Endothelial cell (in vitro differentiated cells): Measurements from ENCODE around the gene LEMD1. TPM values are rescaled to one million over a fixed set of nuclear protein-coding genes. Genes with fewer than 3 reads are reported as not detected.

ENCODE experiments used
- DNase-seq: peaks from one replicate; pipeline ENCODE4 v3.0.0; 2021; ENCODE audit warnings: low spot score
- H3K27ac Mint-ChIP-seq: one replicate; pipeline ENCODE4 v1.8.0; 2021; ENCODE audit warnings: mixed read lengths, inconsistent platforms; ENCODE audit not compliant: unreplicated experiment
- H3K27me3 Mint-ChIP-seq: one replicate; pipeline ENCODE4 v1.8.0; 2021; ENCODE audit warnings: mild to moderate bottlenecking, moderate library complexity, mixed read lengths, inconsistent platforms; ENCODE audit not compliant: unreplicated experiment
- H3K36me3 Mint-ChIP-seq: one replicate; pipeline ENCODE4 v1.8.0; 2021; ENCODE audit warnings: mild to moderate bottlenecking, low read depth, mixed read lengths, inconsistent platforms; ENCODE audit not compliant: unreplicated experiment
- H3K4me1 Mint-ChIP-seq: one replicate; pipeline ENCODE4 v1.8.0; 2021; ENCODE audit warnings: mild to moderate bottlenecking, mixed read lengths, inconsistent platforms; ENCODE audit not compliant: unreplicated experiment
- H3K4me3 Mint-ChIP-seq: one replicate; pipeline ENCODE4 v1.8.0; 2021; ENCODE audit warnings: mild to moderate bottlenecking, mixed read lengths, inconsistent platforms; ENCODE audit not compliant: unreplicated experiment
- H3K9me3 Mint-ChIP-seq: one replicate; pipeline ENCODE4 v1.8.0; 2021; ENCODE audit warnings: mixed read lengths, inconsistent platforms; ENCODE audit not compliant: unreplicated experiment
- CTCF ChIP-seq: fragments of 200-600 bp; sonication (generic); IDR thresholded peaks from one replicate; pipeline ENCODE4 v1.5.0; 2021; ENCODE audit warnings: antibody characterized with exemption; ENCODE audit not compliant: unreplicated experiment
- total RNA-seq: library from RNA; stranded (reverse); fragmentation: NEBNext Ultra II Directional; extraction: Animal tissue kit (Norgen Biotek cat#: 25700); gene quantifications from one replicate; pipeline ENCODE4 v1.2.1, GENCODE V29; 2021; ENCODE audit not compliant: unreplicated experiment

Gene LEMD1
- total RNA-seq, 1 donor from 2014 or later, result 3.0 TPM

- DNase-seq, result no peak
- Mint-ChIP-seq H3K9me3 (no peaks in the 10 kb centered on the region), H3K4me1 (peaks cover under 1% of the 10 kb centered on the region), H3K27me3 (peaks cover 3% of the 10 kb centered on the region), H3K27ac (no peak overlapping the region), H3K4me3 (no peak overlapping the region), H3K36me3 (no peaks in the 10 kb centered on the region)
- TF ChIP-seq CTCF, result no peak
Measured at GRCh38 chr1:205381305-205381704, 40.6 kb downstream of the LEMD1 start.

GRCh38 chr1:205380882-205381281 is 41.0 kb downstream of the LEMD1 start:
- Mint-ChIP-seq H3K4me1 (peaks cover 5% of the 10 kb centered on the region), H3K36me3 (no peaks in the 10 kb centered on the region)

GRCh38 chr1:205379056-205379455 is 42.8 kb downstream of the LEMD1 start:
- no peak for DNase-seq

More at GRCh38 chr1:205380882-205381281, 41.0 kb downstream of the LEMD1 start:
- peaks cover 3% of the 10 kb centered on the region for H3K27me3 Mint-ChIP-seq
- no peaks in the 10 kb centered on the region for H3K9me3 Mint-ChIP-seq
- no peak overlapping the region for H3K27ac Mint-ChIP-seq
- DNase-seq, result no peak
- no peak for TF ChIP-seq CTCF
- H3K4me3 Mint-ChIP-seq, result no peak overlapping the region

GRCh38 chr1:205377355-205377754 is 44.5 kb downstream of the LEMD1 start:
- TF ChIP-seq CTCF, result no peak
- DNase-seq, result no peak
- Mint-ChIP-seq H3K4me3 (no peak overlapping the region), H3K4me1 (peaks cover 18% of the 10 kb centered on the region), H3K27ac (no peak overlapping the region), H3K27me3 (peaks cover 3% of the 10 kb centered on the region), H3K9me3 (no peaks in the 10 kb centered on the region), H3K36me3 (no peaks in the 10 kb centered on the region)

More at GRCh38 chr1:205379056-205379455, 42.8 kb downstream of the LEMD1 start:
- H3K9me3 Mint-ChIP-seq, result no peaks in the 10 kb centered on the region
- no peak overlapping the region for H3K27ac Mint-ChIP-seq
- no peak for TF ChIP-seq CTCF
- no peaks in the 10 kb centered on the region for H3K36me3 Mint-ChIP-seq
- H3K4me3 Mint-ChIP-seq, result no peak overlapping the region
- peaks cover 8% of the 10 kb centered on the region for H3K4me1 Mint-ChIP-seq
- H3K27me3 Mint-ChIP-seq, result peaks cover 3% of the 10 kb centered on the region

- no peak overlapping the region for H3K4me3 Mint-ChIP-seq
- H3K27ac Mint-ChIP-seq, result no peak overlapping the region
- H3K36me3 Mint-ChIP-seq, result no peaks in the 10 kb centered on the region
- H3K9me3 Mint-ChIP-seq, result no peaks in the 10 kb centered on the region
- peaks cover 18% of the 10 kb centered on the region for H3K4me1 Mint-ChIP-seq
- peaks cover 3% of the 10 kb centered on the region for H3K27me3 Mint-ChIP-seq
- no peak for DNase-seq
- TF ChIP-seq CTCF, result no peak
Measured at GRCh38 chr1:205376739-205377138, 45.1 kb downstream of the LEMD1 start.
